ENCODE results near the gene ONECUT3.

DNA sequence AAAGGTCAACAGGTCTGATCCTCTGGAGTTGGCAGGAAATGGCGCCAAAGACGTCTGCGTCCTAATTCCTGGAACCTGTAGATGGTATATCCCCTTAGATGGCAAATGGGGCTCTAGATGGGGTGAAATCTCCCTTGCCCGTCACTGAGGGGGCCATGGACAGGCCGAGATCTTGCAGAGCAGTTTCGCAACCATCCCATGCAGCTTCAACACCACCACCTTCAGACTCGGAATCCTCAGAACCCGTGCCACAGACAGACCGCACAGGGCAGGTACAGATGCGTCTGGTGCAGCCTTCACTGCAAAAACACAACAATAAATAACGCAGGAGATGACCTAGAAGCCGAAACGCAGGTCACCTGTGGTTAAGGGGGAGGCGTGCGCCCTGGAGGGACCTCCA lies 77.3 kb downstream of the ONECUT3 start:
- TF ChIP-seq, protein P1, sequence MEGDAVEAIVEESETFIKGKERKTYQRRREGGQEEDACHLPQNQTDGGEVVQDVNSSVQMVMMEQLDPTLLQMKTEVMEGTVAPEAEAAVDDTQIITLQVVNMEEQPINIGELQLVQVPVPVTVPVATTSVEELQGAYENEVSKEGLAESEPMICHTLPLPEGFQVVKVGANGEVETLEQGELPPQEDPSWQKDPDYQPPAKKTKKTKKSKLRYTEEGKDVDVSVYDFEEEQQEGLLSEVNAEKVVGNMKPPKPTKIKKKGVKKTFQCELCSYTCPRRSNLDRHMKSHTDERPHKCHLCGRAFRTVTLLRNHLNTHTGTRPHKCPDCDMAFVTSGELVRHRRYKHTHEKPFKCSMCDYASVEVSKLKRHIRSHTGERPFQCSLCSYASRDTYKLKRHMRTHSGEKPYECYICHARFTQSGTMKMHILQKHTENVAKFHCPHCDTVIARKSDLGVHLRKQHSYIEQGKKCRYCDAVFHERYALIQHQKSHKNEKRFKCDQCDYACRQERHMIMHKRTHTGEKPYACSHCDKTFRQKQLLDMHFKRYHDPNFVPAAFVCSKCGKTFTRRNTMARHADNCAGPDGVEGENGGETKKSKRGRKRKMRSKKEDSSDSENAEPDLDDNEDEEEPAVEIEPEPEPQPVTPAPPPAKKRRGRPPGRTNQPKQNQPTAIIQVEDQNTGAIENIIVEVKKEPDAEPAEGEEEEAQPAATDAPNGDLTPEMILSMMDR (IDR thresholded peaks at IDR 0.05), result no peak
- TF ChIP-seq POLR2AphosphoS5 (IDR thresholded peaks at IDR 0.05), result no peak
